ENCODE measurements around the gene WDR76.

Gene WDR76

GRCh38 chr15:43913941-43914340, 87.1 kb downstream of the WDR76 start:
- DNase-seq (ENCODE audit: low spot score), result no peak

- no peak for DNase-seq (ENCODE audit: low spot score)
Observed at GRCh38 chr15:43915631-43916325, 89.0 kb downstream of the WDR76 start.

GRCh38 chr15:43916326-43916660, 89.5 kb downstream of the WDR76 start:
- DNase-seq (ENCODE audit: low spot score), result no peak
